Measurements from ENCODE around the gene GLI3.

Gene GLI3

DNA sequence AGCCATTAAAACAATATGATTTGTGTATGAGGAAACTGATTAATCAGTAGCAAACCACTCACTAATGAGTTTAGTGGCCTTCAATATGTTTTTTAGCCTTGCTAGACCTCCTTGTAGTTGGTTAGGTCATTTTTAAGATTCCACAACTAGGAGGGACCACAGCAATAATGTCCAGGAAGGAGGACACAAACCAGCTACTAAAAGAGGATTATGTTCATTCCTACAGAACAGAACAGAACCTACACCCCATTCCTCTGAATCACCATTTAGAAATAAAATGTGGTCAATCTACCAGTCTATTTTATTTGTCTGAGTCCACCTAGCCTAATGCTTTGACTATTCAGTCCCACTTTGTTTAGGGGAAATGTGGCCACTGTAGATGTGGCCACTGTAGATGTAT is 226.3 kb downstream of the GLI3 start:
- in situ Hi-C loops (cut with MboI; ENCODE audit: low pct_unique_long_range_greater_than_20kb, low sequenced_read_pairs, unreplicated experiment): no loop called here
- TF ChIP-seq, protein P1, sequence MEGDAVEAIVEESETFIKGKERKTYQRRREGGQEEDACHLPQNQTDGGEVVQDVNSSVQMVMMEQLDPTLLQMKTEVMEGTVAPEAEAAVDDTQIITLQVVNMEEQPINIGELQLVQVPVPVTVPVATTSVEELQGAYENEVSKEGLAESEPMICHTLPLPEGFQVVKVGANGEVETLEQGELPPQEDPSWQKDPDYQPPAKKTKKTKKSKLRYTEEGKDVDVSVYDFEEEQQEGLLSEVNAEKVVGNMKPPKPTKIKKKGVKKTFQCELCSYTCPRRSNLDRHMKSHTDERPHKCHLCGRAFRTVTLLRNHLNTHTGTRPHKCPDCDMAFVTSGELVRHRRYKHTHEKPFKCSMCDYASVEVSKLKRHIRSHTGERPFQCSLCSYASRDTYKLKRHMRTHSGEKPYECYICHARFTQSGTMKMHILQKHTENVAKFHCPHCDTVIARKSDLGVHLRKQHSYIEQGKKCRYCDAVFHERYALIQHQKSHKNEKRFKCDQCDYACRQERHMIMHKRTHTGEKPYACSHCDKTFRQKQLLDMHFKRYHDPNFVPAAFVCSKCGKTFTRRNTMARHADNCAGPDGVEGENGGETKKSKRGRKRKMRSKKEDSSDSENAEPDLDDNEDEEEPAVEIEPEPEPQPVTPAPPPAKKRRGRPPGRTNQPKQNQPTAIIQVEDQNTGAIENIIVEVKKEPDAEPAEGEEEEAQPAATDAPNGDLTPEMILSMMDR (IDR thresholded peaks at IDR 0.05; ENCODE audit: extremely low read depth, insufficient read depth, missing control alignments): no peak
- no peak for DNase-seq (ENCODE audit: low spot score)

DNA sequence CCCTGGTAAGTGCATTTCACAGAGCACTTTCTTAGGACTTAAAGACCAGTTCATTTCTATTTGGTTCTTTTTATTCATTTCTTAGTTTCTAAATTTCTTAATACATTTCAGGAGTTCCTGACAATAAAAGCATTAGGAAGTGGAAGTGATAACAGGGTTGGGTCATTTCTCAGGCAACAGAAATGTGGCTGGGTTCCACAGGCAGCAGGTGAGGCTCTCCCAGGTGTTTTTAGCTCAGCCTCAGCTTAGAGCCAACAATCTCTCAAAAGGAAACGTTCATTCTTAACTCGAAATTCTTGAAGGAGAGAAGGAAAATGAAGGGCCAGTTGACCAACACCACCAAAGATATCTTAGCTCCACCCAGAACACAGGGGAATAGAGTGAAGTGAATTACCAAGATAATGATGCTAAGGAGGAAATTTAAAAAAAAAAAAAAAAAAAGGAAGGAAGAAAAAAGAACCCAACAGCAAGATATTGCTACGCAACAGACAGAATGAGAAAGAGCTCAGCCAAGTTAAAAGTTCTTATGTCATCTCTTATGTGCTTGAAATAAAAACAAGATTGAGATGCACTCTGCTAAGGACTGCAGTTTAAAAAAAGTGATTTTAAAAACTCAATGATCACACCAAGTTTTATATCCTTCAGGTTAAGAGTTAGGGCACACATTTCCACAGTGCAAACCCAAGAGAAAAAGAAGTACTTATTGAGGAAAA is 230.1 kb downstream of the GLI3 start:
- DNase-seq (ENCODE audit: low spot score): no peak
- in situ Hi-C loops (cut with MboI; ENCODE audit: low pct_unique_long_range_greater_than_20kb, low sequenced_read_pairs, unreplicated experiment): no loop called here
- TF ChIP-seq, protein P1 (IDR thresholded peaks at IDR 0.05; ENCODE audit: extremely low read depth, insufficient read depth, missing control alignments): no peak

GRCh38 chr7:42002654-42003053 is 234.4 kb downstream of the GLI3 start:
- in situ Hi-C loops (cut with MboI; ENCODE audit: low pct_unique_long_range_greater_than_20kb, low sequenced_read_pairs, unreplicated experiment): no loop called here
- no peak for DNase-seq (ENCODE audit: low spot score)
- TF ChIP-seq, protein P1 (IDR thresholded peaks at IDR 0.05; ENCODE audit: extremely low read depth, insufficient read depth, missing control alignments): no peak

- TF ChIP-seq, protein P1 (IDR thresholded peaks at IDR 0.05; ENCODE audit: extremely low read depth, insufficient read depth, missing control alignments): no peak
- DNase-seq (ENCODE audit: low spot score): no peak
- in situ Hi-C loops (cut with MboI; ENCODE audit: low pct_unique_long_range_greater_than_20kb, low sequenced_read_pairs, unreplicated experiment): no loop called here
These were observed 237.2 kb downstream of the GLI3 start for GRCh38 chr7:41999736-42000283.

GRCh38 chr7:41998041-41998440 is 239.0 kb downstream of the GLI3 start:
- TF ChIP-seq, protein P1 (IDR thresholded peaks at IDR 0.05; ENCODE audit: extremely low read depth, insufficient read depth, missing control alignments): no peak
- in situ Hi-C loops (cut with MboI; ENCODE audit: low pct_unique_long_range_greater_than_20kb, low sequenced_read_pairs, unreplicated experiment): no loop called here
- DNase-seq (ENCODE audit: low spot score): no peak

DNA sequence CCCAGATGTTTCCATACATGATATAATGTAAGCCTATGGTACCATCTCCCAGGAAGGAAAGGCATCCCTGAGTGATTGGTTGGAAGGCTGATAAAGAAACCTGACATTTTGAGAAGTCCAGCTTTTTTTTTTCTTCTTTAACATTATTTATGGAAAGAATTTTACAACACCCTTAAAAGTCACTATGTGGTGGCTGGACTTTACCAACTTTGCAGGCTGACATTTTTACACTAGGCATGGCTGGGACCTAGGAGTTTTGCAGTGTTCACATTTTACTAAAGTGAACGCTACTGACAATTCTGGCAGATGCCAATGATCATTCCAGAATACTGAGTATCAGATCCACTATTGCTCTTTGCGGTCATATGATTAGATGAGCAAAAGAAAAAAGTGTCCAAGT is 239.9 kb downstream of the GLI3 start:
- TF ChIP-seq, protein P1 (IDR thresholded peaks at IDR 0.05; ENCODE audit: extremely low read depth, insufficient read depth, missing control alignments): no peak
- in situ Hi-C loops (cut with MboI; ENCODE audit: low pct_unique_long_range_greater_than_20kb, low sequenced_read_pairs, unreplicated experiment): no loop called here
- DNase-seq (ENCODE audit: low spot score): no peak

All from GM13977 (cell line).